HG03469 (cell line): Measurements from ENCODE around the gene RFNG.

Source experiments
- ATAC-seq: cut with Tn5 transposase; IDR thresholded peaks from one replicate; pipeline ENCODE4 v1.9.1; 2021; ENCODE audit warnings: mild to moderate bottlenecking, moderate library complexity, moderate number of reproducible peaks; ENCODE audit not compliant: unreplicated experiment

Gene RFNG

GRCh38 chr17:82051776-82052637 is at the start of gene RFNG, which contains the start of gene GPS1:
RFNG (minus strand) TSS chr17:82051811; CDS start chr17:82051766, 45 bp downstream.
GPS1 (plus strand) TSS chr17:82051898; CDS start chr17:82051932, 34 bp downstream.
- no peak for ATAC-seq

GRCh38 chr17:82101301-82101715 is 49.7 kb upstream of the RFNG start:
- ATAC-seq, result no peak

GRCh38 chr17:82100502-82101298 is 49.1 kb upstream of the RFNG start:
- no peak for ATAC-seq

- ATAC-seq, result peak; percentile 4
Measured at GRCh38 chr17:82098939-82099763, 47.5 kb upstream of the RFNG start.

GRCh38 chr17:82098169-82098938 is 46.7 kb upstream of the RFNG start, which contains the start of gene FASN:
FASN (minus strand) TSS chr17:82098236; CDS start chr17:82096445, 1,791 bp downstream.
- peak; percentile 38 for ATAC-seq

GRCh38 chr17:82097919-82098168 is 46.2 kb upstream of the RFNG start:
- ATAC-seq, result no peak

- ATAC-seq, result no peak
Measured at GRCh38 chr17:82097184-82097918, 45.7 kb upstream of the RFNG start.

GRCh38 chr17:82096709-82097183 is 45.1 kb upstream of the RFNG start:
- no peak for ATAC-seq

- no peak for ATAC-seq
Measured at GRCh38 chr17:82095777-82096708, 44.4 kb upstream of the RFNG start.

GRCh38 chr17:82094931-82095776 is 43.5 kb upstream of the RFNG start:
- no peak for ATAC-seq

GRCh38 chr17:82092995-82093751 is 41.6 kb upstream of the RFNG start:
- no peak for ATAC-seq

GRCh38 chr17:82092628-82092994 is 41.0 kb upstream of the RFNG start:
- ATAC-seq, result no peak

GRCh38 chr17:82092094-82092586 is 40.5 kb upstream of the RFNG start:
- ATAC-seq, result no peak

- no peak for ATAC-seq
Measured at GRCh38 chr17:82091264-82092066, 39.9 kb upstream of the RFNG start.

GRCh38 chr17:82090549-82091263 is 39.1 kb upstream of the RFNG start:
- ATAC-seq, result no peak
